Transverse colon (tissue), 4 donors: Measurements from ENCODE around the gene COL6A5.

Experiments used
- EP300 ChIP-seq: sonication (generic); formaldehyde crosslinking; IDR thresholded peaks from one replicate; pipeline ENCODE4 v1.6.1; 2017; ENCODE audit warnings: antibody characterized with exemption, low read depth
- POLR2A ChIP-seq: fragments of 450-650 bp; IDR thresholded peaks from one replicate; pipeline ENCODE4 v1.6.1; 2016; ENCODE audit warnings: antibody characterized with exemption, mild to moderate bottlenecking, moderate library complexity
- POLR2AphosphoS5 ChIP-seq, 3 donors: sonication (generic); formaldehyde crosslinking; IDR thresholded peaks; one replicate each; pipeline ENCODE4 v1.6.1; 2016; ENCODE audit warnings: antibody characterized with exemption in 3 of 3
- TF ChIP-seq, protein P1 (sequence below), 5 experiments: fragments of 200-600 bp in 3 of 5; fragments of 450-650 bp in 2 of 5; sonication (generic) in 3 of 5; IDR thresholded peaks; 1 replicate in 2 of 5; 2 replicates in 3 of 5; pipeline ENCODE4 v1.5.1; 2016 to 2017; ENCODE audit warnings: antibody characterized with exemption in 5 of 5, inconsistent platforms in 3 of 5, mild to moderate bottlenecking in 2 of 5, moderate library complexity in 1 of 5

DNA sequence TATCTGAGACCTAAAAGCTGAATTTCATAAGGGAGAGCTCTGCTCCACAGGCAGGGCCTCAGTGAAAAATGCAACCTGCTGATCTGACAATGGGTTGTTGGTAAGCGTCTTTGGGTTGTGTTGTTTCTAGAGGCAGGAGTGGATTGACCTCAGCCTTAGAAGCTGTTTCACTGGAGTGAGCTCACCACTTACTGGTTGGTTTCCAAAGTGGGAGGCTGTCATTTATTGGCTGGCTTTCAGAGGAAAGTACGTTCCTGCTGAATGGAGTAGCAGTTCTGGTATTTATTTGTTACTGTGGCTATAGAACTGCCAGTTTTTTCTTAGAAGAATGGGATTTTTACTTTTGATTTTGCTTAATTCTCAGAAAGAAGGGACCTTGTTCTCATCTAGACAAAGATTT is 29.3 kb upstream of the COL6A5 start:
- no peak for TF ChIP-seq POLR2AphosphoS5 (IDR thresholded peaks at IDR 0.05)
- TF ChIP-seq, protein P1, sequence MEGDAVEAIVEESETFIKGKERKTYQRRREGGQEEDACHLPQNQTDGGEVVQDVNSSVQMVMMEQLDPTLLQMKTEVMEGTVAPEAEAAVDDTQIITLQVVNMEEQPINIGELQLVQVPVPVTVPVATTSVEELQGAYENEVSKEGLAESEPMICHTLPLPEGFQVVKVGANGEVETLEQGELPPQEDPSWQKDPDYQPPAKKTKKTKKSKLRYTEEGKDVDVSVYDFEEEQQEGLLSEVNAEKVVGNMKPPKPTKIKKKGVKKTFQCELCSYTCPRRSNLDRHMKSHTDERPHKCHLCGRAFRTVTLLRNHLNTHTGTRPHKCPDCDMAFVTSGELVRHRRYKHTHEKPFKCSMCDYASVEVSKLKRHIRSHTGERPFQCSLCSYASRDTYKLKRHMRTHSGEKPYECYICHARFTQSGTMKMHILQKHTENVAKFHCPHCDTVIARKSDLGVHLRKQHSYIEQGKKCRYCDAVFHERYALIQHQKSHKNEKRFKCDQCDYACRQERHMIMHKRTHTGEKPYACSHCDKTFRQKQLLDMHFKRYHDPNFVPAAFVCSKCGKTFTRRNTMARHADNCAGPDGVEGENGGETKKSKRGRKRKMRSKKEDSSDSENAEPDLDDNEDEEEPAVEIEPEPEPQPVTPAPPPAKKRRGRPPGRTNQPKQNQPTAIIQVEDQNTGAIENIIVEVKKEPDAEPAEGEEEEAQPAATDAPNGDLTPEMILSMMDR (IDR thresholded peaks at IDR 0.05): no peak
- TF ChIP-seq POLR2A: no peak
- no peak for TF ChIP-seq EP300
